SK-N-SH treated with all-trans-retinoic acid at 6 μM for 48 hours (cell line): ENCODE data around the gene KDM6B.

ENCODE experiments used
- CSRNP3 ChIP-seq: fragments of 250-450 bp; sonication (Bioruptor Pico); IDR thresholded peaks from 2 replicates; pipeline ENCODE4 v1.5.1; 2021; ENCODE audit warnings: mild to moderate bottlenecking, moderate library complexity
- ISL1 ChIP-seq: fragments of 250-450 bp; sonication (Bioruptor Pico); IDR thresholded peaks from 2 replicates; pipeline ENCODE4 v2.1.2; 2022; ENCODE audit warnings: mild to moderate bottlenecking, moderate library complexity
- OSR1 ChIP-seq: fragments of 250-450 bp; sonication (Bioruptor Pico); IDR thresholded peaks from 2 replicates; pipeline ENCODE4 v1.8.0; 2022; ENCODE audit warnings: moderate library complexity, mild to moderate bottlenecking, inconsistent platforms

- TF ChIP-seq ISL1 (CRISPR knock-in tag) (no peak), CSRNP3 (CRISPR knock-in tag) (no peak), OSR1 (CRISPR knock-in tag) (no peak)
Measured at GRCh38 chr17:7880076-7880868, 46.3 kb downstream of the KDM6B start.
